Spleen (tissue), 7 donors: ENCODE data around the gene OR7C1.

ENCODE experiments used
- CTCF ChIP-seq, 11 experiments: fragments of 200-600 bp in 7 of 11; fragments of 450-650 bp in 4 of 11; sonication (generic) in 4 of 11; IDR thresholded peaks in 8 of 11; conservative IDR thresholded peaks in 3 of 11; 1 replicate in 7 of 11; 2 replicates in 4 of 11; pipeline versions ENCODE4 v1.4.0 to v1.8.0; 2016 to 2021; ENCODE audit warnings: antibody characterized with exemption in 11 of 11, inconsistent platforms in 4 of 11, mild to moderate bottlenecking in 1 of 11
- POLR2A ChIP-seq, 3 donors: fragments of 450-650 bp; IDR thresholded peaks; one replicate each; pipeline ENCODE4 v1.5.1; 2017; ENCODE audit warnings: antibody characterized with exemption in 3 of 3, mild to moderate bottlenecking in 1 of 3
- donor health status: DM: no; HTN: no; CAD: no; lungs with moderate emphysema.
- donor health status: DM: no; HTN: no; CAD: no.
- donor health status: DM: no; HTN: no; CAD: no.

GRCh38 chr19:14796021-14796420 lies 39.0 kb downstream of the OR7C1 start:
- no peak for TF ChIP-seq POLR2A (IDR thresholded peaks at IDR 0.05)
- TF ChIP-seq CTCF (IDR thresholded peaks at IDR 0.05 in 8 of 11, conservative IDR thresholded peaks at IDR 0.05 in 3 of 11): no peak
